Right atrium auricular region (tissue), 2 donors: ENCODE measurements around the gene MTRR. TPM values are rescaled to one million over a fixed set of nuclear protein-coding genes. Genes with fewer than 3 reads are reported as not detected.

Experiments
- DNase-seq: peaks from one replicate; pipeline ENCODE4 v3.0.0-alpha.2; 2019; ENCODE audit warnings: low spot score
- H3K27ac ChIP-seq, 2 donors: fragments of 200-600 bp; sonication (generic); 1 replicate in 1 of 2; 2 replicates in 1 of 2; pipeline ENCODE4 v1.5.1; 2016 to 2019
- H3K27me3 ChIP-seq, 2 donors: fragments of 200-600 bp; sonication (generic); one replicate each; pipeline versions ENCODE4 v1.5.1 to v1.6.0; 2017 to 2019
- H3K36me3 ChIP-seq: fragments of 200-600 bp; sonication (generic); one replicate; pipeline ENCODE4 v1.5.1; 2016
- H3K4me1 ChIP-seq, 2 donors: fragments of 200-600 bp; sonication (generic); one replicate each; pipeline versions ENCODE4 v1.5.1 to v1.6.0; 2017 to 2019
- H3K4me3 ChIP-seq, 2 donors: fragments of 200-600 bp; sonication (generic); 1 replicate in 1 of 2; 2 replicates in 1 of 2; pipeline ENCODE4 v1.5.1; 2017 to 2019; ENCODE audit warnings: mild to moderate bottlenecking in 1 of 2, moderate library complexity in 1 of 2
- H3K9me3 ChIP-seq, 2 donors: fragments of 200-600 bp; sonication (generic); one replicate each; pipeline ENCODE4 v1.5.1; 2019
- total RNA-seq, 2 donors: library from RNA; depleted of rRNA; stranded (reverse); fragments of >200 nt; gene quantifications; one replicate each; pipeline ENCODE4 v1.1.0, GENCODE V29; 2016
- TF ChIP-seq, protein P1 (sequence below), 2 donors: fragments of 200-600 bp; sonication (generic); IDR thresholded peaks; one replicate each; pipeline ENCODE4 v1.5.1; 2019; ENCODE audit warnings: antibody characterized with exemption in 2 of 2

MTRR gene
- total RNA-seq, 2 donors from 2014 or later = 16.2 to 31.3 TPM

DNA sequence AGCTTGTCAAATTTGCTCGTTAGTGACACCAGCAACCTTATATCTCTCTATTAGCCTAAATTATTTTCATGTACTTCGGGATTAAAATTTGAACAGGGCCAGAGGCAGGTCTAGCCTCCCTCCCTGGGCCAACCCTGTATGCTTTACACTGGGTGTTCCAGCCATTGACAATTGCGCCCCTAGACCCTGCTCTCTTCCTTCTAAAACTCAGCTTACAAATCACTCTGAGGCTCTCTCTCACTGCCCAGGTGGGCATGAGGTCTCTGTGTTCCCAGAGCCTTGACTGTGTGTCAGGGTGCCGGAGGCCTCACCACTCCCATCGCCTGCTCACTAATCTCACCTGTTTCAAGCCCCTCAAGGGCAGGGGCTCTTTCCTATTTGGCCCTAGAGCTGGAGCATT is 11.6 kb upstream of the MTRR start:
- TF ChIP-seq, protein P1, sequence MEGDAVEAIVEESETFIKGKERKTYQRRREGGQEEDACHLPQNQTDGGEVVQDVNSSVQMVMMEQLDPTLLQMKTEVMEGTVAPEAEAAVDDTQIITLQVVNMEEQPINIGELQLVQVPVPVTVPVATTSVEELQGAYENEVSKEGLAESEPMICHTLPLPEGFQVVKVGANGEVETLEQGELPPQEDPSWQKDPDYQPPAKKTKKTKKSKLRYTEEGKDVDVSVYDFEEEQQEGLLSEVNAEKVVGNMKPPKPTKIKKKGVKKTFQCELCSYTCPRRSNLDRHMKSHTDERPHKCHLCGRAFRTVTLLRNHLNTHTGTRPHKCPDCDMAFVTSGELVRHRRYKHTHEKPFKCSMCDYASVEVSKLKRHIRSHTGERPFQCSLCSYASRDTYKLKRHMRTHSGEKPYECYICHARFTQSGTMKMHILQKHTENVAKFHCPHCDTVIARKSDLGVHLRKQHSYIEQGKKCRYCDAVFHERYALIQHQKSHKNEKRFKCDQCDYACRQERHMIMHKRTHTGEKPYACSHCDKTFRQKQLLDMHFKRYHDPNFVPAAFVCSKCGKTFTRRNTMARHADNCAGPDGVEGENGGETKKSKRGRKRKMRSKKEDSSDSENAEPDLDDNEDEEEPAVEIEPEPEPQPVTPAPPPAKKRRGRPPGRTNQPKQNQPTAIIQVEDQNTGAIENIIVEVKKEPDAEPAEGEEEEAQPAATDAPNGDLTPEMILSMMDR (IDR thresholded peaks at IDR 0.05) = no peak
- DNase-seq = no peak
- Histone ChIP-seq H3K27me3 (no peaks in the 10 kb centered on the region), H3K36me3 (peaks cover 20% of the 10 kb centered on the region), H3K9me3 (no peaks in the 10 kb centered on the region), H3K4me1 (peaks cover 0 to under 1% of the 10 kb centered on the region in 2 donors), H3K27ac (no peak overlapping the region), H3K4me3 (no peak overlapping the region)

- Histone ChIP-seq H3K9me3 (no peaks in the 10 kb centered on the region), H3K36me3 (peaks cover 20% of the 10 kb centered on the region), H3K4me3 (no peak overlapping the region), H3K27ac (no peak overlapping the region), H3K4me1 (no peaks in the 10 kb centered on the region), H3K27me3 (no peaks in the 10 kb centered on the region)
- no peak for DNase-seq
- TF ChIP-seq, protein P1 (IDR thresholded peaks at IDR 0.05) = no peak
These were observed 10.9 kb upstream of the MTRR start for GRCh38 chr5:7857926-7858632.

DNA sequence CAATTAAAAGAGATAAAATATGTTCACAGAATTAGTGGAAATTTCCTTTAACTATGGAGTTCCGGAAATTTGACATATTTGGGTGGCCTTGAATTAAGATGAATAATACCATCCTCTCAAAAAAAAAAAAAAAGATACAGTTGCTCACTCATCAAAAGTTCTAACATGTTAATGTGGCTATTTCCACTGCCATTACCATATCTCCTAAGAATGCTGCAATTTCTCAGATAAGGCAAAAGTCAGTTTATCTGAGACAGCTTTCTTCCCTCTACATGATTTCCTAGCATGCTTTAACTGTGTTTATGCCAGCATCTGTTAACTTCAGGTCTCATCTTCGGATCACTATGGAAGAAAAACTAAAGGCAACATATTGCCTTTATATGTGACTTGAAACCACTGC is 2.8 kb upstream of the MTRR start:
- Histone ChIP-seq H3K4me3 (no peak overlapping the region), H3K27me3 (no peaks in the 10 kb centered on the region), H3K9me3 (no peaks in the 10 kb centered on the region), H3K36me3 (no peaks in the 10 kb centered on the region), H3K4me1 (peaks cover 0 to 23% of the 10 kb centered on the region in 2 donors), H3K27ac (no peak overlapping the region)
- no peak for DNase-seq
- TF ChIP-seq, protein P1 (IDR thresholded peaks at IDR 0.05) = no peak

DNA sequence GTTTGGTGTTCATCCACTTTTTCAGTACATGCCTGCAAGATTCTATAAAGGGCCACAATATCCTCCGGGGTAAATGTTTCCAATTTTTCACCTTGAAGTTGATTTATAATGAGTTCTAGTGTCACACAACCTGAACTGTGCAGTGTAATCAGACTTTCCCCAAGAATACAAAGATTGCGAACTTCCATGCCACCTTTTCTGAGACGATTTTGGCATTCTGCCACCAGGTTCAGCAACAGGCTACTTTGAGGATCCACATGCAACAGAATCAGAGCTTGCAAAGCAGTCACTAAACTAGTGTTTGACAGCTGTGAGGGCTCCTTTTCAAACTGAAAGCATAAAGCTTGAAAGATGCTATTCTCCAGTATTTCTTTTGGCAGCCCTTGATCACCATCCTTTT is 1.7 kb upstream of the MTRR start:
- Histone ChIP-seq H3K4me3 (no peak overlapping the region), H3K9me3 (no peaks in the 10 kb centered on the region), H3K36me3 (no peaks in the 10 kb centered on the region), H3K4me1 (peaks cover 0 to 30% of the 10 kb centered on the region in 2 donors), H3K27ac (no peak overlapping the region), H3K27me3 (no peaks in the 10 kb centered on the region)
- TF ChIP-seq, protein P1 (IDR thresholded peaks at IDR 0.05) = no peak
- DNase-seq = no peak

DNA sequence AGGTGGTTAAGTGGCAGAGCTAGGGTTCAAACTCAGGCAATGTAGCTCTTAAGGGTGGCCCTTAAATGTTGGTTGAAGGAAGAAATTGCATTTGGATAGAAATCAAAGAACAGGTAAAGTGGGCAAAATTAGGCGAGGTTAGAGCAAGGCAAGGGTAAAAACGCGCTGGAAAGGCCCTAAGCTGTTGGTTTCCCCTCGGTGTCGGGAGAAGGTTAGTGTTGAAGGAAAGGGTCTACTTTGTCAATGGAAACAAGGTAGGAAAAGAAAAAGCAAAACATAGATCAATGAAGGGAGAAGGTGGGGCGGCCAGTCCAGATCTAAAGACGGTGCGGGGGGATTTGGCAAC is 548 bp upstream of the MTRR start:
- no peaks in the 10 kb centered on the region for H3K9me3 ChIP-seq
- H3K4me3 ChIP-seq = peak overlapping the region; percentile 96 to 100
- TF ChIP-seq, protein P1 (IDR thresholded peaks at IDR 0.05) = no peak
- peaks cover 0 to 30% of the 10 kb centered on the region in 2 donors for H3K4me1 ChIP-seq
- H3K36me3 ChIP-seq = no peaks in the 10 kb centered on the region
- no peaks in the 10 kb centered on the region for H3K27me3 ChIP-seq
- no peak for DNase-seq
- peak overlapping the region; percentile 82 to 87 for H3K27ac ChIP-seq
